Measurements from ENCODE around the gene ADGRA1.
"Not testable (repeated sequence)": the region's sequence is repeated elsewhere in the genome, so short reads cannot be mapped to it uniquely, and the experiment has no call there.

The ADGRA1 gene

DNA sequence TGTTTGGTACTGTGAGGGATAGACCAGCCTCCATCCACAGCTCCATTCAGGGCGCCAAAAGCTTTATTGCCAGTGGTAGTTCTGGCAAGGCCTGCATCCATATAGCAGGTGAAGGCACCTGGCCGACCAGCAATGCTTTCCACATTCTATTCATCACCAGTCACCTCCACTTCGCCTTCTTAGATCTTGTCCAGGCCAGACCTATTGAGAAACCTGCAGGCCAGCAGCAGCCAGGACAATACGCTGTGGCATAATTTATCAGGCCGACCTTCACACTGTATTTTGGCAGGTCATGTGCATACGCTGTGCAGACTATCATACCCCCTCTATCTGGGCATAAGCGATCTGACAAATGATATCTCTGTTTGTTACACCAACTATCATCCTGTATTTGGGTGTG, 57.0 kb downstream of the ADGRA1 start:
- ChIA-PET POLR2A (no interaction called here), CTCF (interaction anchor here (1.9 kb wide), 1 partner anchor 114 kb away, joined by 4 read pairs; no protein-coding TSS in a partner anchor)
- no peak overlapping the region for H3K4me3 ChIP-seq (ENCODE audit: low read depth, low read length)
- TF ChIP-seq ZNF404 (tag by site-specific recombination; IDR thresholded peaks at IDR 0.05) (no peak), ZNF10 (tag by site-specific recombination; IDR thresholded peaks at IDR 0.05) (peak; percentile 45; the same call in 1 of the 2 replicates)
- no peak overlapping the region for H3K27ac ChIP-seq (ENCODE audit: extremely low read depth, low read depth, low read length)
- H3K4me1 ChIP-seq (ENCODE audit: control insufficient read depth, insufficient read depth, low read length) = no peaks in the 10 kb centered on the region
- H3K9me3 ChIP-seq (ENCODE audit: control insufficient read depth, insufficient read depth, low read depth, low read length) = no peaks in the 10 kb centered on the region
- no peaks in the 10 kb centered on the region for H3K36me3 ChIP-seq (ENCODE audit: control insufficient read depth in 2 of 2, insufficient read depth in 1 of 2, low read length in 2 of 2)

DNA sequence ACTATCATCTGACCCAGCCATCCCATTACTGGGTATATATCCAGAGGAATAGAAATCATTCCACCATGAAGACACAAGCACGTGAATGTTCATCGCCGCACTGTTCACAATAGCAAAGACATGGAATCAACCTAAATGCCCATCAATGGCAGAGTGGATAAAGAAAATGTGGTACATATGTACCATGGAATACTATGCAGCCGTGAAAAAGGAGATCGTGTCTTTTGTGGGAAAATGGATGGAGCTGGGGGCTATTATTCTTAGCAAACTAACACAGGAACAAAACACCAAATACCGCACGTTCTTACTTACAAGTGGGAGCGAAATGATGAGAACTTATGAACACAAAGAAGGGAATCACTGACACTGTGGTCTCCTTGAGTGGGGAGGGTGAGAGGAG, 62.5 kb downstream of the ADGRA1 start:
- H3K27ac ChIP-seq (ENCODE audit: extremely low read depth, low read depth, low read length) = no peak overlapping the region
- CTCF ChIA-PET = no interaction called here
- no peaks in the 10 kb centered on the region for H3K4me1 ChIP-seq (ENCODE audit: control insufficient read depth, insufficient read depth, low read length)
- no peaks in the 10 kb centered on the region for H3K9me3 ChIP-seq (ENCODE audit: control insufficient read depth, insufficient read depth, low read depth, low read length)
- POLR2A ChIA-PET = no interaction called here
- H3K36me3 ChIP-seq (ENCODE audit: control insufficient read depth in 2 of 2, insufficient read depth in 1 of 2, low read length in 2 of 2) = no peaks in the 10 kb centered on the region
- TF ChIP-seq SCRT2 (tag by site-specific recombination; IDR thresholded peaks at IDR 0.05) (no peak), ZNF146 (tag by site-specific recombination; IDR thresholded peaks at IDR 0.05) (peak; percentile 98)
- TF ChIP-seq, protein P1, sequence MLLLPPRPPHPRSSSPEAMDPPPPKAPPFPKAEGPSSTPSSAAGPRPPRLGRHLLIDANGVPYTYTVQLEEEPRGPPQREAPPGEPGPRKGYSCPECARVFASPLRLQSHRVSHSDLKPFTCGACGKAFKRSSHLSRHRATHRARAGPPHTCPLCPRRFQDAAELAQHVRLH (tag by site-specific recombination; IDR thresholded peaks at IDR 0.05) = peak; percentile 88
- H3K4me3 ChIP-seq (ENCODE audit: low read depth, low read length) = no peak overlapping the region

DNA sequence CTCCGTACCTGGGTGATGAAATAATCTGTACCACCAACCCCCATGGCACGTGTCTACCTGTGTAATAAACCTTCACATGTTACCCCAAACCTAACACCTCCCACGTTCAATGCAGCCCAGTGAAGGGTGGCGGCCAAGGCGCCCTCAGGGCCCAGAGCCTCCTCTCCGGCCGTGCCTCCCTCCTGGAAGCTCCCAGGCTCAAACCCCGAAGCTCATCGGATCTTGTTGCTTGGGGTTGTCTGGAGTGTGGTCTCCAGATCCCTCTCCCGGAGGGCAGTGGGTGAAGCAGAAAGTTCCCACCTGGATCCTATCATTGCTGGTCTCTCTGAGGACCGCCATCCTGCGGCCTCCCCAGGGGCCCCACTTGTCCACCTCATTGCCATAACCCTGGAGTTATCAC, 62.9 kb downstream of the ADGRA1 start:
- H3K4me3 ChIP-seq (ENCODE audit: low read depth, low read length) = no peak overlapping the region

DNA sequence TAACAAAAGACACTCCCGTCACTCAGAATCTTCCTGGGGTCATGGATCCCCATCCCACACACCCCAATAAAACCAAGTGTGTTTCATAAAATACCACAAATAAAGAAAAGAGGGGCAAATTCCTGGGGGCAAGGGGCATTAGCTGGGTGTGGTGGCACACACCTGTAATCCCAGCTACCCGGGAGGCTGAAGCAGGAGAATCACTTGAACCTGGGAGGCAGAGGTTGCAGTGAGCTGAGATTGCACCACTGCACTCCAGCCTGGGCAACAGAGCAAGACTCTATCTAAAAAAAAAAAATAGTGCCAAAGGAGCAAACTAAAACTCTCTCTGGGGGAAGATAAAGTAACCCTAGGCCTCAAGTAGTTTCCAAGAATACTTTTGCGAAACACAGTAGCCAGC, 63.3 kb downstream of the ADGRA1 start:
- H3K27ac ChIP-seq (ENCODE audit: extremely low read depth, low read depth, low read length); H3K9me3 ChIP-seq (ENCODE audit: control insufficient read depth, insufficient read depth, low read depth, low read length); H3K36me3 ChIP-seq (ENCODE audit: control insufficient read depth in 2 of 2, insufficient read depth in 1 of 2, low read length in 2 of 2); POLR2A ChIA-PET; H3K4me1 ChIP-seq (ENCODE audit: control insufficient read depth, insufficient read depth, low read length); CTCF ChIA-PET; H3K4me3 ChIP-seq (ENCODE audit: low read depth, low read length): not testable (repeated sequence)

More for the DNA sequence above, 62.9 kb downstream of the ADGRA1 start:
- CTCF ChIA-PET = no interaction called here
- Histone ChIP-seq H3K36me3 (ENCODE audit: control insufficient read depth in 2 of 2, insufficient read depth in 1 of 2, low read length in 2 of 2) (no peaks in the 10 kb centered on the region), H3K9me3 (ENCODE audit: control insufficient read depth, insufficient read depth, low read depth, low read length) (no peaks in the 10 kb centered on the region), H3K27ac (ENCODE audit: extremely low read depth, low read depth, low read length) (no peak overlapping the region), H3K4me1 (ENCODE audit: control insufficient read depth, insufficient read depth, low read length) (no peaks in the 10 kb centered on the region)
- no peak for TF ChIP-seq ZBTB17 (tag by site-specific recombination; IDR thresholded peaks at IDR 0.05)
- TF ChIP-seq ZNF670 (tag by site-specific recombination; IDR thresholded peaks at IDR 0.05; ENCODE audit: low read depth) = no peak
- TF ChIP-seq ZNF335 (tag by site-specific recombination; conservative IDR thresholded peaks at IDR 0.05) = no peak
- TF ChIP-seq, protein P2, sequence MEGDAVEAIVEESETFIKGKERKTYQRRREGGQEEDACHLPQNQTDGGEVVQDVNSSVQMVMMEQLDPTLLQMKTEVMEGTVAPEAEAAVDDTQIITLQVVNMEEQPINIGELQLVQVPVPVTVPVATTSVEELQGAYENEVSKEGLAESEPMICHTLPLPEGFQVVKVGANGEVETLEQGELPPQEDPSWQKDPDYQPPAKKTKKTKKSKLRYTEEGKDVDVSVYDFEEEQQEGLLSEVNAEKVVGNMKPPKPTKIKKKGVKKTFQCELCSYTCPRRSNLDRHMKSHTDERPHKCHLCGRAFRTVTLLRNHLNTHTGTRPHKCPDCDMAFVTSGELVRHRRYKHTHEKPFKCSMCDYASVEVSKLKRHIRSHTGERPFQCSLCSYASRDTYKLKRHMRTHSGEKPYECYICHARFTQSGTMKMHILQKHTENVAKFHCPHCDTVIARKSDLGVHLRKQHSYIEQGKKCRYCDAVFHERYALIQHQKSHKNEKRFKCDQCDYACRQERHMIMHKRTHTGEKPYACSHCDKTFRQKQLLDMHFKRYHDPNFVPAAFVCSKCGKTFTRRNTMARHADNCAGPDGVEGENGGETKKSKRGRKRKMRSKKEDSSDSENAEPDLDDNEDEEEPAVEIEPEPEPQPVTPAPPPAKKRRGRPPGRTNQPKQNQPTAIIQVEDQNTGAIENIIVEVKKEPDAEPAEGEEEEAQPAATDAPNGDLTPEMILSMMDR (tag by site-specific recombination; IDR thresholded peaks at IDR 0.05) = no peak
- no peak for TF ChIP-seq MZF1 (tag by site-specific recombination; IDR thresholded peaks at IDR 0.05; ENCODE audit: borderline replicate concordance)
- no peak for TF ChIP-seq ZNF157 (tag by site-specific recombination; IDR thresholded peaks at IDR 0.05)
- TF ChIP-seq GLI4 (tag by site-specific recombination; IDR thresholded peaks at IDR 0.05) = no peak
- TF ChIP-seq ZNF266 (tag by site-specific recombination; IDR thresholded peaks at IDR 0.05; ENCODE audit: low read depth) = no peak
- TF ChIP-seq, protein P3, sequence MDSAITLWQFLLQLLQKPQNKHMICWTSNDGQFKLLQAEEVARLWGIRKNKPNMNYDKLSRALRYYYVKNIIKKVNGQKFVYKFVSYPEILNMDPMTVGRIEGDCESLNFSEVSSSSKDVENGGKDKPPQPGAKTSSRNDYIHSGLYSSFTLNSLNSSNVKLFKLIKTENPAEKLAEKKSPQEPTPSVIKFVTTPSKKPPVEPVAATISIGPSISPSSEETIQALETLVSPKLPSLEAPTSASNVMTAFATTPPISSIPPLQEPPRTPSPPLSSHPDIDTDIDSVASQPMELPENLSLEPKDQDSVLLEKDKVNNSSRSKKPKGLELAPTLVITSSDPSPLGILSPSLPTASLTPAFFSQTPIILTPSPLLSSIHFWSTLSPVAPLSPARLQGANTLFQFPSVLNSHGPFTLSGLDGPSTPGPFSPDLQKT (IDR thresholded peaks at IDR 0.05; ENCODE audit: borderline replicate concordance, low read depth, low read length) = no peak
- no peak for TF ChIP-seq SCRT1 (tag by site-specific recombination; IDR thresholded peaks at IDR 0.05; ENCODE audit: borderline replicate concordance)
- TF ChIP-seq ZNF521 (tag by site-specific recombination; IDR thresholded peaks at IDR 0.05) = no peak
- TF ChIP-seq ZSCAN23 (tag by site-specific recombination; IDR thresholded peaks at IDR 0.05) = no peak
- TF ChIP-seq ZNF214 (tag by site-specific recombination; IDR thresholded peaks at IDR 0.05; ENCODE audit: borderline replicate concordance) = no peak
- no peak for TF ChIP-seq ZFP69B (tag by site-specific recombination; IDR thresholded peaks at IDR 0.05)
- POLR2A ChIA-PET = no interaction called here
